HL-60 (cell line): ENCODE results near the gene HOXD8.

Experiments
- POLR2AphosphoS5 ChIP-seq: IDR thresholded peaks from 2 replicates; pipeline ENCODE4 v1.6.1; 2012; ENCODE audit warnings: low read depth
- TF ChIP-seq, protein P1 (sequence below): IDR thresholded peaks from one replicate; pipeline ENCODE4 v1.5.1; 2011; ENCODE audit warnings: low read length, control low read depth, inconsistent platforms; ENCODE audit not compliant: insufficient read depth

DNA sequence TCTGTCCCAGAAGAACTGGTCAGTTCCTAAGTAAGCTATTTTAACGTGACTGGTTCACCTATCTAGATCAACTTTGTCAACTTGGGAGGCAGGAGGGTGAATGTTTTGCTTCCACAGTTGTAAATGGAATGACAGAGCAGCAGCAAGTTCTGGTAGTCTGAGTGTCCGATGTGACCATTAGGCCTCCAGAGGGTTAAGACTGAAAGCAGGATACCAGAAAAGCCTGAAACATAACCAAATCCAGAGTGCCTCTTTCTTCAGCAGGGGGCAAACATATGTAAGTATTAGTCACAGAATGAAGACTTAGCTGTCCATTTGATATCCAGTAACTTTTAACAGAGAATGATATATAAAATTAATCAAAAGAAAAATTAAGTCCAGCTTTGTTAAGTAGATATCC is 36.8 kb downstream of the HOXD8 start:
- no peak for TF ChIP-seq POLR2AphosphoS5
- TF ChIP-seq, protein P1, sequence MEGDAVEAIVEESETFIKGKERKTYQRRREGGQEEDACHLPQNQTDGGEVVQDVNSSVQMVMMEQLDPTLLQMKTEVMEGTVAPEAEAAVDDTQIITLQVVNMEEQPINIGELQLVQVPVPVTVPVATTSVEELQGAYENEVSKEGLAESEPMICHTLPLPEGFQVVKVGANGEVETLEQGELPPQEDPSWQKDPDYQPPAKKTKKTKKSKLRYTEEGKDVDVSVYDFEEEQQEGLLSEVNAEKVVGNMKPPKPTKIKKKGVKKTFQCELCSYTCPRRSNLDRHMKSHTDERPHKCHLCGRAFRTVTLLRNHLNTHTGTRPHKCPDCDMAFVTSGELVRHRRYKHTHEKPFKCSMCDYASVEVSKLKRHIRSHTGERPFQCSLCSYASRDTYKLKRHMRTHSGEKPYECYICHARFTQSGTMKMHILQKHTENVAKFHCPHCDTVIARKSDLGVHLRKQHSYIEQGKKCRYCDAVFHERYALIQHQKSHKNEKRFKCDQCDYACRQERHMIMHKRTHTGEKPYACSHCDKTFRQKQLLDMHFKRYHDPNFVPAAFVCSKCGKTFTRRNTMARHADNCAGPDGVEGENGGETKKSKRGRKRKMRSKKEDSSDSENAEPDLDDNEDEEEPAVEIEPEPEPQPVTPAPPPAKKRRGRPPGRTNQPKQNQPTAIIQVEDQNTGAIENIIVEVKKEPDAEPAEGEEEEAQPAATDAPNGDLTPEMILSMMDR = no peak
